ENCODE results near the gene RNASEH2C.

- peak; percentile 79; the same call in 1 of the 2 replicates for TF ChIP-seq CTCF (IDR thresholded peaks at IDR 0.05)
- no peak for TF ChIP-seq ZFX (IDR thresholded peaks at IDR 0.05; ENCODE audit: borderline replicate concordance)
These were observed 23.6 kb upstream of the RNASEH2C start for GRCh38 chr11:65744026-65744698.
